ENCODE data around the gene RRBP1.

RRBP1 gene, protein sequence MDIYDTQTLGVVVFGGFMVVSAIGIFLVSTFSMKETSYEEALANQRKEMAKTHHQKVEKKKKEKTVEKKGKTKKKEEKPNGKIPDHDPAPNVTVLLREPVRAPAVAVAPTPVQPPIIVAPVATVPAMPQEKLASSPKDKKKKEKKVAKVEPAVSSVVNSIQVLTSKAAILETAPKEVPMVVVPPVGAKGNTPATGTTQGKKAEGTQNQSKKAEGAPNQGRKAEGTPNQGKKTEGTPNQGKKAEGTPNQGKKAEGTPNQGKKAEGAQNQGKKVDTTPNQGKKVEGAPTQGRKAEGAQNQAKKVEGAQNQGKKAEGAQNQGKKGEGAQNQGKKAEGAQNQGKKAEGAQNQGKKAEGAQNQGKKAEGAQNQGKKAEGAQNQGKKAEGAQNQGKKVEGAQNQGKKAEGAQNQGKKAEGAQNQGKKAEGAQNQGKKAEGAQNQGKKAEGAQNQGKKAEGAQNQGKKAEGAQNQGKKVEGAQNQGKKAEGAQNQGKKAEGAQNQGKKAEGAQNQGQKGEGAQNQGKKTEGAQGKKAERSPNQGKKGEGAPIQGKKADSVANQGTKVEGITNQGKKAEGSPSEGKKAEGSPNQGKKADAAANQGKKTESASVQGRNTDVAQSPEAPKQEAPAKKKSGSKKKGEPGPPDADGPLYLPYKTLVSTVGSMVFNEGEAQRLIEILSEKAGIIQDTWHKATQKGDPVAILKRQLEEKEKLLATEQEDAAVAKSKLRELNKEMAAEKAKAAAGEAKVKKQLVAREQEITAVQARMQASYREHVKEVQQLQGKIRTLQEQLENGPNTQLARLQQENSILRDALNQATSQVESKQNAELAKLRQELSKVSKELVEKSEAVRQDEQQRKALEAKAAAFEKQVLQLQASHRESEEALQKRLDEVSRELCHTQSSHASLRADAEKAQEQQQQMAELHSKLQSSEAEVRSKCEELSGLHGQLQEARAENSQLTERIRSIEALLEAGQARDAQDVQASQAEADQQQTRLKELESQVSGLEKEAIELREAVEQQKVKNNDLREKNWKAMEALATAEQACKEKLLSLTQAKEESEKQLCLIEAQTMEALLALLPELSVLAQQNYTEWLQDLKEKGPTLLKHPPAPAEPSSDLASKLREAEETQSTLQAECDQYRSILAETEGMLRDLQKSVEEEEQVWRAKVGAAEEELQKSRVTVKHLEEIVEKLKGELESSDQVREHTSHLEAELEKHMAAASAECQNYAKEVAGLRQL (N-terminal part only)

DNA sequence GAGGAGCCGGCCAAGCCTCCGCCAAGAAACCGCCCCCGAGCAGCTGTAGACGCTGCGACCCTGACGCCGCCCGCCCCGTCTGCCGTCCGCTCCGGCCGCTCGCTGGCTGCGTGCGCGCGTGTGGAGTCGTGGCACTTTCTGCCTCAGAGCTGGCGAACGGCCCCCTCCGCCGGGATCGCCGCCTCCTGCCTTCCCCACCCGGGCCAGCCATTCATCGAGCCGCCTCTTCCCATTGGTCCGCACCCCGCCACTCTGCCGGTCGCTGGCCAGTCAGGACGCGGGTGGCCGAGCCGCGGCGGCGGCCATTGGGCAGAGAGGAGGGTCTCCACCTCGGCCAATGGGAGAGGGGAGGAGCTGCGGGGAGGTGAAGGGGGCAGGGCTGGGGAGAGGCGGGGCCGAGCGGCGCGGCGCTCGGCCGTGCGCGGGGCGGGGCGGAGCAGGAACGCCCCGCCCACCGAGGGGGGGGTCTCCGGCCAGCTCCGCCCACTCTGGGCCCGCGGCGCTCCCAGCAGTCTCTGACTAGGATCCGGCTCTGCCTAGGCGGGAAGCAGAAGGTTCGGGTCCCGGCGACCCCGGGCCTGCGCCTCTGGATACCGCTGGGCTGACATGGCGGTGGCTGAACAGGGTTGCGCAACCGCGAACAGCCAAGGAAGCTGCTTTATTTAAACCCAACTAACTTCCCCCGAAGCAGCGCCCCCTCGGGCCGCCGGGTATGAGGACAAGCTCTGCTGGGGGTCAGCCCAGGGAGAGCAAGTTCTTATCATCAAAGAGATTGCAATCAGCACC is at the start of gene RRBP1:
Gene RRBP1, minus strand, starts transcription at position 140 of the 786 bp plus-strand sequence. CDS start 21,735 bp downstream, outside the sequence.
- DNase-seq: peak; percentile 97

DNA sequence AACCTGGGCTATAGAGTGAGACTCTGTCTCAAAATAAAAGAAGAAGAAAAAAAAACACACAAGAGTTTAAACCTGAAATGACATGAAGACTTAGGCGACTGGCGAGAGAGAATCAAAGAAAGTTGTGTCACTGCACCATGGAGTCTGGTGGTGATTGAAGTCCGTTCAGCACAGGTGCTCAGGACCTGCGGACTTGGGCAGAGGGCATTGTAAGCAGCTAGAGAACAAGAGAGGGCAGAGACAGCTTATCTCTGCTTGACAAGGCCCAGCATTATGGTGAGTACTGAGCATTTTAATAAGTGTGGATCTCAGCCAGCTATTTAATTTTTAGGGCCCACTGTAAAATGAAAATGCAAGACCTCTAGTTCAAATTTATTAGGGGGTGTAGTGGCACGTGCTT is 49.2 kb upstream of the RRBP1 start:
- DNase-seq: no peak

DNA sequence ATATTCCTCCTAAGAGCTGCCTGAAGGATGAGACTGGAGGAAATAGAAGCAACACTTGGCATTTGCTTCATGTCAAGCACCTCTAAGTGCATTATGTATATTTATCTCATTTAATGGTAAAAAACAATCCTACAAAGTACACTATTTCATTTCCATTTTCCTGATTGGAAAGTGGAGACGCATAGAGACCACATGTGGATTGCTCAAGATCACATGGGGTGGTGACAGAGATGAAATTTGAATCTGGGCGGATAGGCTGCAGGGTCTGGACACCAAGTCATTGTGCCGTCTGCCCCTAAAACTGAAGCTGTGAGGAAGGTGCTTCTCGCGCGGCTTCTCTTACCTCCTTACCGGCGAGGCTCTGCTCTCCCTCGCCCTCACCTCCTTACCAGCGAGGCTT is 48.0 kb upstream of the RRBP1 start:
- no peak for DNase-seq

DNA sequence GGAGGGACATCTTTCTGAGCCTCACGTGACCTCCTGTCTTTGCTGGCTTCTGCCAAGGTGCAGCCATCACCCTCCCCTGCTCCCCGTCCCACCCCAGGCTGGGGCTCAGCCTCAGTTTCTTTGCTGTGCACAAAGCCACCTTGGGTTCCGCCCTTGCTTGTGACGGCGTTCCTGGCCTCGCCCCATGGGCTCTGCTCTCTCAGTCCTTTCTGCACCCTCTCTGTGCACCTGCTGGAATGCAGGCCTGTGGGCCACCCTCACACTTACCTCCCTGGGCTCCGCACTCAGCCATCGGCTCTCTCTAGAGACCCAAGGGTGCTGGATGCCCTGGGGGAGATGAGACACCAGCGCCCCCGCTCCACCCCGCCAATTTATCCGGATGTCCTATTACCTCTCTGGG is 46.0 kb upstream of the RRBP1 start:
- DNase-seq: no peak

DNA sequence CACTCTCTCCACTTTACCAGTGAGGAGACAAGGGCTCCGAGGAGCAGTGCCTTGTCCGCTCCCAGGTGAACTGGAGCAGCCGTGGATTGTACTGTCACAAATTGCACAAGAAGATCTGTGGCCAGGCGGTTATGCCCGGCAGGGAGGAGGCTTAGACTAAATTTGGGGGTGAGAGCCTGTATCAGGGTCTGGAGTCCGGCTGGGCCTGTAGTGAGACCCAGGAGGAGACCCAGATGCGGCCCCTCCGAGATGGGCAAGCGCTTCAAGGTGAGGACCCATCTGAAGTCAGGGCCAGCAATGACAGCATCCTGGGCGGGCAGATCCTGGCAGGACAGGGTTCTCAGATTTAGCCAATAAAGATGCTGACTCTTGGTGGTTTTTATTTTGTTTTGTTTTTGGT is 45.3 kb upstream of the RRBP1 start:
- no peak for DNase-seq

DNA sequence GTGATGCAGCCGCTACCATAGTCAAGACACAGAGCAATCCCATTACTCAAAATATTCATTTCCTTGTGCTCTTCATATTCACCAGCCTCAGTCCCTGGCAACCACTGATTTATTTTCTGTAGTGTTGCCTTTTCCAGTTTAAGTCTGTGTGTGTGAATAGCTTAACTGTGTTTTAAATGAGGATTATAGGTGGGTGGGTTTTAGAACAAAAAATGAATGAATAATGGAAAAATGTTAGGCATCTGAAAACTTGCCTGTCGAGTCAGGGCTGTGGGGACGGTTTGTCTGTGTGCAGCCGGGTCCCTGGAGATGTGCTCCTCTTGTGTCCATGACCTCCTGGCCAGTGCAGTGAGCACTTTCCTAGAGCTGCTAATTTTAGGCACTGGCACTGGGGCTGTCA is 44.9 kb upstream of the RRBP1 start:
- no peak for DNase-seq

DNA sequence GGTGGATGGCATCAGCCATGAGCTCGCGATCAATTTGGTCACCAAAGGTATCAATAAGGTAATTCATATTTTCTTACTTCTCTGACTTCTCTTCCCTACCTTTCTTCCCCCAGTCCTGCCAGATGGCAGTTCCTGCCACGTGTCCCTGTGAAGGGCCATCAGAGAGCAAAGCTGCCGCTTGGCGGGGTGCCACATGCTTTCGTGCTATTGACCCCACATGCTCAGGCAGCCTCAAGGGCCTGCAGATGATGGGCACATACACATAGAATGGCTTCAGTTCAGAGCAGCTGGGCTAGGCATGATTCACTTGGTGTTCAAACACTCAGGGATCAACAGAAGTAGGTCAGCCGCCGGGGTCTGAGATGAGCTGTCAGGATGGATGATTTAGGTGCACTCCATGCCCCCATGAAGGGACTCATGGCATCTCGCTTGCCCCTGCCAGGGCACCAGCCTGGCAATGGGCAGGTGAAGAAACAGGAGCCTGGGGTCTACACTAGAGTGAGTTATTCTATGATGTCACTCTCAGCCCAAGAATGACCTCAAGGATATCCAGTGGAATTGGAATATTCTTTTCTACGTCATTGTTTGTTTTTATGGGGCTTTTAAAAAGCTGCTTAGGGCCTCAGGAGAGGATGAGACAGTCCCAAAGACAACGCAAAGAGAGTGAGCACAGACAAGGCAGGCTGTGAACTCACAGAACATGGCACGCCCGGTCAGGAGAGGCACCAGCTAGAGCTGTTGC is 43.2 kb upstream of the RRBP1 start:
- DNase-seq: no peak

DNA sequence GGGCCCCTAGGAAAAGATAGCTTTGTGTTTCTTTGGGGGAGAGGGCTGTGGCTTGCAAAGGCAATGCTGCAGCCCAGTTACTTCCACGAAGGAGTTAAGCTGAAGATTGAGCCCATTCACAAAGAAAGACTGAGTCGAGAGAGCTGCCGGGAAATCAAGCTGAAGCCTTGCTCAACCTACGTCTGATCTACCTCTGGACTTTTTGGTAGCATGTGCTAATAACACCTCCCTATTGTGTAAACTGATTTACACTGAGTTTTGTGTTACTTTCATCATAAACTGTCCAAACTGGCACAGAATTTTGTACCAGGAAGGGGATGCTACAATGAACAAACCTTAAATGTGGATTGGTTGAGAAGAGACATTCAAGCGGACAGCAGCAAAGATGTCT is 41.3 kb upstream of the RRBP1 start:
- no peak for DNase-seq

DNA sequence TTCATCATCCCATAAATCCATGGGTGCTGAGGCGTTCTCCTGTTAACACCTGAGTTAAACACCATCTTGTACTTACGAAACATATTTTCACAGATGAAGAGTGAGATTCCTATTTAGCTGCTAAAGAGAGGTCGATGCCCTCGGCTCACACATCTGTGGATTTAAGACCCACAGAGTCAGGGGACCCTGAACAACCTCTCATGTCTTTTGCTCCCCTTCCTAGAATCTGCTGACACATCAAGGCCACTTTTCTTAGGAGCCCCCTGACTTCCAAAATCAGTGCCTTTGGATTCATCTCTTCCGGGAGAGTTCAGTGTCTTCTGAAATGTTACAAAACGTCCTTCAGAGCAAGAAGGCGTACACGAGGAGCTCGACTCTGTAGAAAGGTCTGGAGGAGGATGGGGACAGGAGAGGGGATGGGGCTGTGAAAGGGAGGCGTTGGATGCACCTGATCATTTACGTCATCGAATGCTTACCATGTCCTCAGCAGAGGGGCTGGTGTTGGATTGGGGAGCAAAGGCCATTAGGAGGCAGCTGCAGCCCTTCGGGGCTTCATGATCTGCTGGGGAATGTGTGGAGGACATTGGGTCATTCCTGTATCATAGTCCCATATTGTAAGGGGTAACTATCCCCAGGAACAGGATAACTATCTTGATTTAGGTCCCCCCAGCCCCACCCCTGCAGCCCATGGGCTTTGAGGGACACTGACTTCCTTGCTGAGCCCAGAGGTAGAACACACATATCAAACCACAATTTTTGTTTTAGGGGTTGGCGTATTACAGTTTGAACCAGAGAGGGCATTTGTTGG is 40.7 kb upstream of the RRBP1 start:
- no peak for DNase-seq

DNA sequence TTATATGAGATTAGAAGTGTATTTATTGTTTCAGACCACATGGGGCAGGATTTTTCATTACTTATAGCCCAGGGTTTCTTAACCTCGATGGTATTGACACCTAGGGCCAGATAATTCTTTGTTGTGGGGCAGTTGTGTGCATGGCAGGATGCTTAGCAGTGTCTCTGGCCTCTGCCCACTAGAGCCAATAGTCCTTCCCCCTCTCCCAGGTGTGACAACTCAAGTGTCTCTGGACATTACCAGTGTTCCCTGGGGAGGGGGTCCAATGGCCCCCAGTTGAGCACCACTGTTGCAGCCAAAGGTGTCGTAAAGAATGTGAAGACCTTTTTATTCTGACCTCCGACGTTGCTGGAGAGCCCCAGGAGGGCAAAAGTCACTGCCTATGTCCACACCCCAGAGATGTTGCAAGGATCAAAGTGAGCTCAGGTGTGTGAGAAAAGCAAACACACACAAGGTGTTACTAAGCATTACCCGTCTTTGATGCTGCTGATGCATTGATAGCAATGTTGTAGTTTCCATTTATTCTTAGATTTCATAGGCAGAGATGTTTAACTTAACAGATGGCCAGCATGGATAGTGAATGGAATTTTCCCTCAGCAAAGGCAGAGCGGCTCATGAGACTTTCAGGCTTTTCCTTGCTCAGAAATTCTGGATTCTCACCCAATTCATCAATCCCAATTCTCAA is 39.9 kb upstream of the RRBP1 start:
- DNase-seq: no peak

DNA sequence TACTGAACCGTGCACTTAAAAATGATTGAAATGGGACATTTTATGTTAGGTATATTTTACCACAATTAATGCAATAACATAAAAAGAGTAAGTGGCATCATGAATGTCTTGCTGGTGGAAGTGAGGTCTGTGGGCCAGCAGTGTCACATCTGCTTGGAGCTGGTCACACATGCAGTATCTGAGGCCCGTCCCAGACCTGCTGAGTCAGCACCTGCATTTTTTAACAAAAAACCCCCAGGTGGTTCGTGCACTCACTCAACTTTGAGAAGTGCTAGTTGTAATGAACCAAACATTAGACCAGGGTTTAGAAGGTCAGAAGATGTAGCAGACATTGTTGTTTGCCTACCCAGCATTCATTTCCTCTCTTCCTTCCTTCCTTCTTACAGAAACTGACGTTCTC is 38.7 kb upstream of the RRBP1 start:
- DNase-seq: no peak

DNA sequence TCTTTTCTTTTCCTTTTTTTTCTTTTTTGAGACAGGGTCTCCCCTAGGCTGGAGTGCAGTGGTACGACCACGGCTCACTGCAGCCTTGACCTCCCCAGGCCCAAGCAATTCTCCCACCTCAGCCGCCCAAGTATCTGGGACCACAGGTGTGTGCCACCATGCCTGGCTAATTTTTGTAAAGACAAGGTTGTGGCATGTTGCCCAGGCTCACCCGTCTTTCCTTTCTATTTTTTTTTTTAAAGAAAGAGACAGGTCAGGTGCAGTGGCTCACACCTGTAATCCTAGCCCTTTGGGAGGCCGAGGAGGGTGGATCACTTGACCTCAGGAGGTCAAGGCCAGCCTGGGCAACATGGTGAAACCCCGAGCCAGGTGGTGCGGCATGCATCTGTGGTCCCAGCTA is 34.3 kb upstream of the RRBP1 start:
- DNase-seq: no peak

DNA sequence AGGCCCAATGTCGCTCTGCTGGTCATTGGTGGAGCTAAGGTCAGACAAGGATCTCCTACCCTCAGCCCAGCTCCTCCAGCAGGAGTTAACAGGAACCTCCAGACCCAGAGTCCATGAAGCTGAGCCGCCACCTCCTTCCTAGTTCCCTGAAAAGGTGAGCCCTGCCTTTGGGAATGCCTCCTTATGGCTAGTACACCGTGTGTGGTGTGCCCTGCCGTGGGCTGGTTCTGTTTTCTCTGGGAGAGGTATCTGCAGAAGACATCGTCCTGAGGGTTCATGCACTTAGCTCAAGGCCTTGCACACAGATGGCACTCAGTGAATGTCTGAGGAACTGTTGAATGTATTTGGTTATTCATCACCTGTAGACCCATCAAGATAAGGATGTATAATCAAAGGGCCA is 33.0 kb upstream of the RRBP1 start:
- DNase-seq: no peak

DNA sequence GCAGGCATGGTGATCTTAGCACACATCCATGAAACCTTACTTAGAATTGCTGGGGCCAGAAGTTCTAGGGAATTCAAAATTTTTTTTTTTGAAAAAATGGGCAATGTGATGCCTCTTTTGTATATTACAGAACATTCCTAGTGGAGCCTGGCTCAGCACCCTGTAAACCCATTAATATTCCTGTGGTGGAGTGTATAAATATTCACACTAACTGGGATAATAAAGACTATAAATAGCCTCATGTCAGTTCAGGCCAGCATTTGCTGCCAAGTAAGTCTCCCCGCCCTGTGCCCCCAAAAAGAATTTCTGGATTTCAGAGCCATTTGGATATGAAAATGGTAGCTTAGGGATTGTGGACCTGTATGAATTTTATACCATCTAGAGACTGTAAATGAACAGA is 32.6 kb upstream of the RRBP1 start:
- no peak for DNase-seq

DNA sequence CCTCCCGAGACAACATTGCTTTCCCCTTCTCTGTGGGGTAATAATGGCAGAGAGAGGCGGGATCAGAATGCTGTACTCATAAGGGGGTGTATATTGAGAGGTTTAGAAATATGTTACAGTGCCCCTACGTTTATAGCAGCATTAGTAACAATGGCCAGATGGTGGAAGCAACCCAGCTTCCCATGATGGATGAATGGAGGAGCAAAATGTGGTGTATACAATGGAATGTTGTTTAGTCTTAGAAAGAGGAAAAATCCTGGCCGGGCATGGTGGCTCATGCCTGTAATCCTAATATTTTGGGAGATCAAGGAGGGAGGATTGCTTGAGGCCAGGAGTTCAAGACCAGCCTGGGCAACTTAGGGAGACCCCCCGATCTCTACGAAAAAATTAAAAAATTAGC is 30.7 kb upstream of the RRBP1 start:
- DNase-seq: no peak

DNA sequence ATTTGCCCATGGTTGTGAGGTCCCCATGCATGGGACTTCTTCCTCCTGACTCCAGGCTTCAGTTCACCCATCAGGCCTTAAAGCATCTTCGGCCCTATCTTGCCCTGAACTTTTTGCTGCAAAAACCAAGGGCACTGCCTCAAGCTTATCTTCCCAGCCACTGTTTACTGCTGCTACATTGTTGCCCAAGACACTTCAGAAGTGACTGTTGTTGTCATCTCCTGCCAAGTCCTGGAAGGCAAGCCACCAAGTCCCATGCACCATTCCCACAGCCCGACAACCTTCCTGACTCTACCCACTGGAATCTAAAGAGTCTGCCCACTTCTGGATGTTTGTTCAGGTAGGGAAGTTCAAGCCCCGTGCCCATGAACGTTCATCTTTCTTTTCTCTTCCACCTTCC is 30.2 kb upstream of the RRBP1 start:
- no peak for DNase-seq

DNA sequence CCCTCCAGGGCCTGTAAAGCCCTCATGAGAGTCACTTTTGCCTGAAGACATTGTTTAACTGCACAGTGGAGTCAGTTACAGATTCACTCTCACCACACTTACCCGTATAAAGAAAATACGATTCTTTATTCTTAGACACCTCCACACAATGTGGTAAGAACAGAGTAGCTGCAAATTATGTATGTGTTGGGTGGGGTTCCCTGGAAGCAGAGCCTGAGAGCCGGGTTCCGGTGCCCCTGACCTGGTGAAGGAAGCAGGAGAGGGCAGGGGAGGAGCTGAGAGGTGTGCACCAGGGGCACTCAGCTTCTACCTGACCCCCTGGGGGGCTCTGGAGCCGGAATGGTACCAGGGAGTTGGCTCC is 29.2 kb upstream of the RRBP1 start:
- no peak for DNase-seq

DNA sequence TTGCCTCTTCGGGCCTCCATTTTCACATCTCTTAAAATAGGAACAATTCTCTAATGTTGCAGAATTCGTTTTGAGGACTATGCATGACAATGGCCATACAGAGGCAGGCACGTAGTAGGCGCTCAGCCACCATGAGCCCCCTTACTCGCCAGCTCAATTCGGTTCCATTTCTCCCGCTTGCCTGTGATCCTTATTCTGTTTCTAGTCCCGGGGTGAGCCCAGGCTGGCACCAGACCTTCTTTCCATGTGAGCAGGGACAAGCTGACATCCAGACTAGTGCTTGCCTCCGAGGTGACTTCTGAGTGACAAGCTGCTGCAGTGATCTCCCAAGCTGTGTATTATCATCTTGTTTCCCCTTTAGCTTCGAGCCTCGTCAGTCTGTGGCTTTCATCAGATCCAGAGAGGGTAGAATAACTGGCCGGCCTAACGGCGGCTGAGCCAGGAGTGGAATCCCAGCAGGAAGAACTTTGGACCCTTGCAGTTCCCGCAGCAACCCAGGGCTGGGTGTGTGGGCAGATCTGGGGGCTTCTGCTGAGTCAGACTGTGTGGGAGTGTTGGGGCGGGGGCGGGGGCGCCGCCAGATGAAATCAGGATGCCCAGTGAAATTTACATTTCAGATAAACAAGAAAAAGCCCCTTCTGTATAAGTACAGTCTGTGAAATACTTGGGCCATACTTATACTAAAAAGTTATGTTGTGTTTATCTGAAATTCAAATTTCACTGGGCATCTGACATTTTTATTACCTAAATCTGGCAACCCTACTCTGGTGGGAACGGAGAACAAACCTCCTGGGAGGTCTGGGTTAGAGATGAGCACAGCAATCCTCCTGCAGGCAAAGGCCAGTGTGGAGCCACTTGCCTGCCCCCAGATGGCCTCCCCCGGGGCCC is 28.6 kb upstream of the RRBP1 start:
- DNase-seq: no peak
